GM12874 (cell line): ENCODE measurements around the gene CA10.

Source experiments
- CTCF ChIP-seq: IDR thresholded peaks from 2 replicates; pipeline ENCODE4 v1.5.1; 2011; ENCODE audit warnings: low read depth, mild to moderate bottlenecking, control low read depth, low read length, moderate library complexity; ENCODE audit not compliant: insufficient read depth

Gene CA10

GRCh38 chr17:51661403-51661802 is 497.1 kb downstream of the CA10 start:
- TF ChIP-seq CTCF: no peak

GRCh38 chr17:51660266-51660665 is 498.2 kb downstream of the CA10 start:
- no peak for TF ChIP-seq CTCF

GRCh38 chr17:51657224-51657623 is 501.3 kb downstream of the CA10 start:
- no peak for TF ChIP-seq CTCF

GRCh38 chr17:51653878-51654277 is 504.6 kb downstream of the CA10 start:
- no peak for TF ChIP-seq CTCF

- TF ChIP-seq CTCF: no peak
Observed at GRCh38 chr17:51652529-51652928, 506.0 kb downstream of the CA10 start.

- no peak for TF ChIP-seq CTCF
Observed at GRCh38 chr17:51651513-51652298, 506.8 kb downstream of the CA10 start.

- no peak for TF ChIP-seq CTCF
Observed at GRCh38 chr17:51650772-51651171, 507.7 kb downstream of the CA10 start.

- no peak for TF ChIP-seq CTCF
Observed at GRCh38 chr17:51650202-51650601, 508.3 kb downstream of the CA10 start.
